ENCODE results near the gene GSDMA.

GRCh38 chr17:39923836-39924690 is 38.7 kb upstream of the GSDMA start:
- TF ChIP-seq SCRT2 (tag by site-specific recombination; IDR thresholded peaks at IDR 0.05) (no peak), CTCF (tag by site-specific recombination; IDR thresholded peaks at IDR 0.05) (no peak), ZNF292 (tag by site-specific recombination; IDR thresholded peaks at IDR 0.05; ENCODE audit: borderline replicate concordance, low read depth) (no peak)
